IPS DF 4.7 (cell line): ENCODE data around the gene WDR35.
"Not testable (repeated sequence)": the region's sequence is repeated elsewhere in the genome, so short reads cannot be mapped to it uniquely, and the experiment has no call there.

Experiments used
- DNase-seq: peaks from one replicate; pipeline ENCODE4 v3.0.0-alpha.2; 2013; ENCODE audit warnings: low spot score; ENCODE audit errors: extremely low read depth

Gene WDR35

GRCh38 chr2:19894134-19894792 lies 95.6 kb downstream of the WDR35 start:
- no peak for DNase-seq

DNA sequence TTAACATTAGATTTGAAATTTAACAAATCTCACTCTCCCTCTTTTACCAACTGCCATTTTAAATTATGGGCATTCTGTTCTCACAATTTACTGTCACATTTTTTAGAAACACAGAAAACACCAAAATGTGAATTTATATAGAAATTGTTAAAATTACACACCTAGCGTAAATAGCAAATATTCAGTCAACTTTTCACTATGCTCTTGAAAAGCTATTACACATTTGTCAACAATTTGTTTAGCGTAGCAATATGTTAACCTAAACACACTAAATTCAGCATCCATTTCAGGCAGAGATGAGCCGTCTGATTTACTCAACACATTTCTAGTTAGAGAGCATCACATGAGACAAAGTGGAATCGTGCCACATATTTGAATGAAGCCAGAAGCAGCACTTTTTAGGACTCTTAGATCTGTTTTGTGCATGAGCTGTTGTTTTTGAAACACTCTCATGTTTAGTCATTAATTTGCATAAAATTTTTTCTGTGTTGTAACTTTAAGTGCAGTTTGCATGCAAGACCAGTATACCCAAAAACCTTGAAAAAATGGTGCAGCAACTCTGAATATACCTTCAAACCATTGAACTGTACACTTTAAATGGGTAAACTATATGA lies 96.3 kb downstream of the WDR35 start:
- no peak for DNase-seq

- DNase-seq, result not testable (repeated sequence)
Observed at GRCh38 chr2:19891971-19892370, 97.9 kb downstream of the WDR35 start.

DNA sequence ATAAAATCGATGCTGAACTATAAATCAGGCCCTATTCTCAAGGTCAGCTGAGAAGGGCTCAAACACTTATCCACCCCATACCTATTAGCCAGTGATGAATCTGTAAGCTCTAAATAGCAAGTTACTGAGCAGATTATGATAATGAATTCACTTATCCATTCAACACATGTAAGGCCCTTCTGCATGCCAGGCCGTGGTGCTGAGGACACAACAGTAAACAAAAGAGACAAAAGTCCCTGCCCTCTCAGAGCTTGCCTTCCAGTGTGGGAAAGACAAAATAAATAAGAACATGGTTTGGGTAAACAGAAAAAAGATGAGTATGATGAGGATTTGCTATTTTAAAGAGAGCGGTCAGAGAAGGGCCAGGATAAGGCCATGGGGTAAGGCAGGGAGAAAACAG lies 99.8 kb downstream of the WDR35 start:
- no peak for DNase-seq

GRCh38 chr2:19888831-19889230 lies 101.1 kb downstream of the WDR35 start:
- DNase-seq, result no peak

- DNase-seq, result no peak
Observed at GRCh38 chr2:19887510-19887909, 102.4 kb downstream of the WDR35 start.

DNA sequence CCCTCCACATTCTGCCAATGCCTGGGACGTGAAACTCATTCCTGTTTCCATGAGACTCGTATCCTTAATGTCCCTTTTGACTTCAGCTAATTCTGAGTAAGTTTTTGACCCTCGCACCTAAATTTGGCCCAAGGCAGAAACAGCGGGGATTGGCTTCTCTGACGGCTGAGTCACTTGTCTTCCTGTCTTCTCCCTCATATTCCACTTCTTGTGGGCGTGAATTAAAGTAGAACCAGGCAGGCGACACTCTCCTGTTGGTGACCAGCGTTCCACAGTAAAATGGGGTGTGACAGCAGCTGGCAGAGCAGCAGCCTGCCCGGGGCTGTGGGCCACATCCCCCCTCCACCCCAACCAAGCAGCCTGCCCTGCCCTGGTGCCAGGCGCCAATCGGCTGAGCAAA lies 103.6 kb downstream of the WDR35 start:
- DNase-seq, result no peak

GRCh38 chr2:19885791-19886190 lies 104.1 kb downstream of the WDR35 start:
- DNase-seq, result no peak

GRCh38 chr2:19883971-19884720 lies 105.8 kb downstream of the WDR35 start:
- no peak for DNase-seq

GRCh38 chr2:19883486-19883885 lies 106.4 kb downstream of the WDR35 start:
- no peak for DNase-seq

GRCh38 chr2:19882286-19882685 lies 107.6 kb downstream of the WDR35 start:
- no peak for DNase-seq

GRCh38 chr2:19881908-19882265 lies 108.0 kb downstream of the WDR35 start:
- no peak for DNase-seq

DNA sequence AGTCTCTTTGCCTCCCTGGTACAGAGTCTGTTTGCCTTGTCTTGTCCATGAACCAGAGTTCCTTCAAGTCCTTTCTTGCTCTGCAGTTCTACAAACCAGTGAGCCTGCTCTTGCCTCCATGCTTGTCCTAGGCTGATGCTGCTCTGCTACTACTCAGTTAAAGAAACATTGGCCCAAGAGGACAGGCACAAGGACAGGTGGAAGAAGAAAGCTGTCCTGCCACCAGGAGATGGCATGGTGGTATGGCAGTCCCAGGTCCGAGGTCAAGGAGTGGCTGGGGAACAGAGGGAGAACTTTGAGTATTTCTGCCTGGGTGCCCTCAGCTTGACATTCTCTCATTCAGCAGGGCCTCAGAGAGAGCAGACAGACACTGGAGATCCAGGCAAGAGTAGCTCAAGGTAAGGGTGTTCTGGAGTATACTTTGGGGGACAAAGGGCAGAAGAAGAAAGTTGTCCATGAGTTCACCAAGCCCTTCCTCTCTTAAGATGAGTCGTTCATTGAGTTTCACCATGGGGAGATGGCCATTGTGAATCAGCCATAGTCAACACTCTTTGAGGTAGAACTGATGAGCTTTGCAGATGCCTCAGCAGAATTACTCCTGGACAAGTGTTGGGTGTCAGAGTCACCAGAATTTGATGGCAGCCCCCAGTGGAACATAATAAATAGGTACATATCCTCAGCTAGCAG lies 108.5 kb downstream of the WDR35 start:
- DNase-seq, result no peak

DNA sequence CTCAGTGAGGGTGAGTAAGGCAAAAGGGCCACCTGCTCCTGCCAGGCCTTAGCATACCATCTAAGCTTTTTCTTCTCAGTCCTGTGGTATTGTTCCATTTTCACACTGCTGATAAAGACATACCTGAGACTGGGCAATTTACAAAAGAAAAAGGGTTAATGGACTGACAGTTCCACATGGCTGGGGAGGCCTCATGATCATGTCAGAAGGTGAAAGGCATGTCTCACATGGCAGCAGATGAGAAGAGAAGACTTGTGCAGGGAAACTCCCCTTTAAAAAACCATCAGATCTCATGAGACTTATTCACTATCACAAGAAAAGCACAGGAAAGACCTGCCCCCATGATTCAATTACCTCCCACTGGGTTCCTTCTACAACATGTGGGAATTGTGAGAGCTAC lies 109.7 kb downstream of the WDR35 start:
- not testable (repeated sequence) for DNase-seq

DNA sequence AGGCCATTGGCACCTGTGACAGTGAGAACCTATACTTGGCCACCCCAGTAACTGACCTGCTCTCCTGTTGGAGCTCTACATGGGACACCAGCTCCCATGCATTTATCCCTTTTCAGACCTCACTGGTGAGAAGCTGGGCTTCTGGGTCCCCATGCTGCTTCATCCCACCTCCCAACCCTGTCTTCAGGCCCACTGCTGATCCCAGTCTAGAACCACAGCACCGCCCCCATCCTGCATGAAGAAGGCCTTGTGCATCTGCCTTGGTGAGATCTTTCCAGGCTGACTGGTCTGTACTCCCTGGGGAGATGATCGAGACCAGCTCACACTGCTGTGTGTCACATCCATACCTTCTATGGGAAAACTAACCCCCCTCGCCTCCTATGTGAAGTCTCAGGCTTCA lies 110.8 kb downstream of the WDR35 start:
- DNase-seq, result no peak

DNA sequence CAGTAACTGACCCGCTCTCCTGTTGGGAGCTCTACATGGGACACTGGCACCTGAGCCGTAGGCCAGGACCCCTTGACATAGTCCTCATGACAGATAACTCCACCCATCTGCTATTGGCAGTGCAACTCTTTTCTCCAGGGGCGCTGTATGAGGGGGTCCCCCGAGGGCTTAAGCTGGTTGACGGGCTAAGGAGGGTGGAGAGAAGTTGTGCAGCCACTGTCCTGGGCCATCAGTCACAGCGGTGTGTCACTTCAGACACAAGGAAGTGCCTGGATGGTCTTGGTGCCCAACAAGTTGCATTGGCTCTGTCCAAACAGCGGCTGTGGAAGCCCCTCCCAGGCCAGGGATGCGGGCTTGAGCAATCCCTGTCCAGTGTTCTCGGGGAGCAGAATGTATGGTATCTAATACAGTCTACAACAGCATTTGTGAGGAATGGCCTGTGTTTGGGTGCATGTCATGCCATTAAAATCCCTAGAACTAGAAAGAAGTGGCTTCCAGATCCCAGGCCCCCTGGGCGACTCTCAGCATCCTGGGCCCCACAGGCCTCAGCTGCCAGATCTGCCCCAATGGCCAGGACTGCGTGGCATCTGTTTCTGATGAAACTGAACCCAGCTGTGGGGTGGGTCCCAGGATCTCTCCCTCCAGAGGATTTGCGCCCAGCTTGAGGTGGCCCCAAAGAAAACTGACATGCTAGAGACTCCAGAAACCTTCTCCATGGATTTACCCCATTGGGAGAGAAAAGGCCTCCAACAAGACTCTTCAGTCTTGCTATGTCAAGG lies 111.4 kb downstream of the WDR35 start:
- no peak for DNase-seq

GRCh38 chr2:19876751-19877150 lies 113.2 kb downstream of the WDR35 start:
- no peak for DNase-seq

- no peak for DNase-seq
Observed at GRCh38 chr2:19875280-19875679, 114.6 kb downstream of the WDR35 start.

DNA sequence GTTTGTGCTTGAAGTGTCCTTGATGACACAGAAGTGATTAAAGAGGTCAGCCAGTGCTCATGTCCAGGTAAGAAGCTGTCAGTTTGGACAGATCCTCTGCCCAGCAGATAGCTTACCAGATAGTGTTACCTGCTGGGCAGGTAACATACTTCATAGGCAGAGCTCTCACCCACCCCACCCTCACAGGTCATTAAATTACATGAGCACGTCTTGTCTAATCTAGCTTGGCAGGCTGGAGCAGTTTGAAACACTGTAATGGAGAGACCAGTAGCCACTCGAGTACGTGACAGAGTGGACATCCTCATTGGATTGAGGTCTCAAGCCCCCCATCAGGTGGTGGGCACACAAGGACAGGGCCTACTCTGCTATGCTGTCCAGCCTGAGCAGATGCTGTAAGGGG lies 115.2 kb downstream of the WDR35 start:
- DNase-seq, result no peak

- DNase-seq, result no peak
Observed at GRCh38 chr2:19873014-19873413, 116.9 kb downstream of the WDR35 start.

- DNase-seq, result no peak
Observed at GRCh38 chr2:19872302-19872701, 117.6 kb downstream of the WDR35 start.
